GM19193 (cell line): ENCODE data around the gene AKAIN1.

ENCODE experiments used
- POLR2A ChIP-seq: IDR thresholded peaks from 4 replicates; pipeline ENCODE4 v1.6.1; 2011; ENCODE audit not compliant: insufficient read depth, insufficient read length; ENCODE audit errors: extremely low read depth

Gene AKAIN1

DNA sequence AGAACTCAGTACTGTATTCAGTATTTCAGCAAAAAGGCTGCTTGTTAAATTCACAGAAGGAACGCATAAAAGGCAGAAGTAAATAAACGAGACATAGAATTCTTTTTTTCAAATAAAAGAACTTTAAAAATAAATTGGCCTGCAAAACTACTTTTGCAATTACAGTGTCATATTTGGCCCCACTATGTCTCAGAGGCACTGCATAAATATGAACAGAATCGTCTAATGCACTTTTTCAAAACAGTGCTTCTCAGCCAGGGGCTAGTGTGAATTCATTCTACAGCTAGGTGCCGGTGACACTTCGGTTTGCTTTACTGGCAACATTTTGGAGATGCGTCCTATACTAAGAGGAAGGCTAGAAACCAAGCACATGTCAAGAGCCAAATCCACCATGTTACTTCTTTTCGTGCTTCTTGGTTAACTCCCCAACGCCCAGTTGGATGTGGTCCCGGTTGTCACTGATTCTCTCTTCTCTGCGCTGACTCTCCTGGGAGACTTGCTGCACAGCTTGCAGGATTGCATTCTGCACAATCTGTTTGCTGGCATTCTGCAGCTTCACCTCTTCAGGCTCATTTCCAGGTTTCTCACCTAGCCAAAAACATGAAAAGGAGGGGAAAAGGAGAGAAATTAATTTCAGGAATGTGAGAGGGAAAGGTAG is 51.8 kb downstream of the AKAIN1 start:
- TF ChIP-seq POLR2A, result no peak

DNA sequence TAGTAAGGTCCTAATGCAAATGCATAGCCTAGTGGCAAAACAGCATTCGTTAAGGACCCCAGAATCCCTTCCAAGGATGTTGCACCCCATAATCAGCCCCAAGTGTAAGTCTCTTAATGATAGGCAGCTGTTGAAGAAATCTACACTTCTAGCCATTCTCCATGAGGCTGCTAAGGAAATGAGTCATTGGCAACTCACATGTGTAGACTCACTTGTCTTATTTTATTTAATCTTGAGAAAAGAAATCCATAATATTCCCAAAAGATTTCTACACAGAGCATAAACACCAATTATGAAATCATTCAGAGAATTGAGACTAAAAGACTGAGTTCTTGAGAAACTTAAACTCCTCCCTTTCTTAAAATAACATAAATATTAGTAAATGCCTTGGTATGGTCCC is 52.4 kb downstream of the AKAIN1 start:
- no peak for TF ChIP-seq POLR2A

DNA sequence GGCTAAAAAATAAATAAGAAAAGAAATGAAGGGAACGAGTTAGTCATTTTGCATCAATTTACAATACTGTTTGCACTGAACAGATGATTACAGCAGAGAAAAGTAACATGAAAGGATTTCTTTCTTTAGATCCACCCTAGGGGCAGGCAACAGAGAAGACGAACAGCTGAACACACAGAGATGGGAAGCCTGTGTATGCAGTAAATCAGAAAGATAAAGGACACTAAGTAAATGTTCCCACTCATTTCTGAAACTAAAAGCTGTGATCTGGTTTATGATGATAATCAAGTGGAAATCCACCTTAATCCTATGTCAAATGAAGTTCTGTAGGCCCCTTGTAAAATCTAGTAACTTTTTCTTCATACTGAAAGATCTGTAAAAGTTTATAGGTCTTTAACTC is 54.2 kb downstream of the AKAIN1 start:
- TF ChIP-seq POLR2A, result no peak

DNA sequence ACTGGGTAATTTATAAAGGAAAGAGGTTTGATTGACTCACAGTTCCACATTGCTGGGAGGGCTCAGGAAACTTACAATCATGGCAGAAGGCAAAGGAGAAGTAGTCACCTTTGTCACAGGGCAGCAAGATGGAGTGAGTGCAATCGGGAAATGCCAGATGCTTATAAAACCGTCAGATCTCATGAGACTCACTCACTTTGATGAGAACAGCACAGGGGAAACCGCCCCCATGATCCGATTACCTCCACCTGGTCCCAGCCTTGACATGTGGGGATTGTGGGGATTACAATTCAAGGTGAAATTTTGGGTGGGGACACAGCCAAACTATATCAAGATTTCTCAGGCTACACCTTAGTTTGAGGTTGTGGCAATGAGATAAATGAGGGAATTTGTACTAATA is 54.9 kb downstream of the AKAIN1 start:
- TF ChIP-seq POLR2A, result no peak

DNA sequence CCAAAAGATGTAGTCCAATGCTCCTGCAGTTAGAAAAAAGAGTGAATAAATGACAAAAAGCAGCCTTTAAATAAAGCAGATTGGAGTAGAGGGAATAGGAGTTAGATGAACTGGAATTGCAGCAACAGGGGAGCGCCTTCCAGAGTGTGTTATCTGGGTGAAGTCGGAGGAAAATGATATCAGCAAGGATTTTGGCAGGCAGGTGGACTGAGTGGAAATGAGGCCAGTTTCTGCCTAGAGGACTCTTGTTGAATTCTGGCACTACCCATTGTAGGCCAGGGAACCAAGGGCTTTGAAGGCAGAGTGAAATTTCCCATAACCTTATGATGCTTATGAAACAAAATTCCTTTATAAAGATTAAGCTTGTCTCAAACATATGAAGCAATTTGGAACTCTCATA is 59.8 kb downstream of the AKAIN1 start:
- TF ChIP-seq POLR2A, result no peak

DNA sequence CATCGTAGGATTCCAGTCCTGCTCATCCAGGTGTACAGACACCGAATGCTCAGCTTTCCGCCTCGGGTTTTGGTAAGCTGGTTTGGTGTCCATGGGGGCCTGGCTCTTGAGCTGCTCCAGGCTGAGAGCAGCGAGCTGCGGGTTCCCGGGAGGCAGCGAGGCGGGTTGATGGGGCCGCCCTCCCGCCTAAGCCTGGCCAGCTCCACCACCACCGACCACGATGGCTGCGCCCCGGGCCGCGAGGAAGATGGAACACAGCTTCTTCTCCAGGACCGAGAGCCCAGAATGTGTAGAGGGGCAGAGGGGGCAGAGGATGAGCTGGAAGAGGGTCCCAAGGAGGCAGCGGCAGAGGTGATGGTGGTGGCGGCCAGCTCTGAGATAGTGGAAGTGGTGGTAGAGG is 64.1 kb downstream of the AKAIN1 start:
- TF ChIP-seq POLR2A, result no peak

DNA sequence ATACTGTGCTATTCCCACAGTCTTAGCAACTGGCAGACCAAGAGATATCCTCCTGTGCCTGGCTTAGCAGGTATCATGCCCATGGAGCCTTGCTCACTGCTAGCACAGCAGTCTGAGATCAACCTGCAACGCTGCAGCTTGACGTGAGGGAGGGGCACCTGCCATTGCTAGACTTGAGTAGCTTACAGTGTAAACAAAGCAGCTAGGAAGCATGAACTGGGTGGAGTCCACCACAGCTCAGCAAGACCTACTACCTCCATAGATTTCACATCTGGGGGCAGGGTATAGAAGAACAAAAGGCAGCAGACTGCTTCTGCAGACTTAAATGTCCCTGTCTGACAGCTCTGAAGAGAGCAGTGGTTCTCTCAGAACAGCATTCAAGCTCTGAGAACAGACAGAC is 74.8 kb downstream of the AKAIN1 start:
- no peak for TF ChIP-seq POLR2A

DNA sequence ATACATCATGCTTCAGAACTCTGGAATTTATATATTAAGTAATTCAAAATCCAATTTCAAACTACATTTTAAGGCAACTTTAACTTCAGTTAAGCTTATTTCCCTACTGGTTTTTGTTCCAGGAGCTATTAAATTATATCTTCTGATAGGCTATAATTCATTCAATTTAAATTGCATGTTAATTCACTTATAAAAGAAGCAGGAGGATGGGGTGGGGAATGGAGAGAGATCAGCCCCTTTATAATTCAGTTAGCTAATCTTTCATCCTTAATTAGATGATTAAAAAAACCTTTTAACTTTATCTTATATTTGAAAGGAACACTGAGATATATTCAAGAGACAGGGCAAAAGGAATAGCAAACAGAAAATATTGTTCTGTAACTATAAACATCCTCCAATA is 86.8 kb downstream of the AKAIN1 start:
- no peak for TF ChIP-seq POLR2A

DNA sequence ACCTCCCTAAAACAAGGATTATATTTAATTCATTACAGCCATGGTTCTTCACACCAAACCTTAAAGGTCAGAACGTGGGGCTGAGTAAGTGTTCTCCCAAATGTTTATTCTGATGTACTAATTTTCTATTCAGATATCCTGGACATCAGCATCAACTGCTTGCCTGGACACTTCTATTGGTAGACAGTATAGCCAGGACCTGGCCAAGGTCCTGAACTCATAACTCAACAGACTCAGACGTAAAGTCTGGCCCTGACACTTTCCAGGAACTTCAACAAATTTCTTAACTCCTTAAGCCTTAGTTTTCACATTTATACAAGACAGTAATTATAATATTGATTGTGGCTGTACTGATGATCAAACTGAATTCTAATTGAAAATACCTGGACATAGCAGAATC is 89.1 kb downstream of the AKAIN1 start:
- no peak for TF ChIP-seq POLR2A

DNA sequence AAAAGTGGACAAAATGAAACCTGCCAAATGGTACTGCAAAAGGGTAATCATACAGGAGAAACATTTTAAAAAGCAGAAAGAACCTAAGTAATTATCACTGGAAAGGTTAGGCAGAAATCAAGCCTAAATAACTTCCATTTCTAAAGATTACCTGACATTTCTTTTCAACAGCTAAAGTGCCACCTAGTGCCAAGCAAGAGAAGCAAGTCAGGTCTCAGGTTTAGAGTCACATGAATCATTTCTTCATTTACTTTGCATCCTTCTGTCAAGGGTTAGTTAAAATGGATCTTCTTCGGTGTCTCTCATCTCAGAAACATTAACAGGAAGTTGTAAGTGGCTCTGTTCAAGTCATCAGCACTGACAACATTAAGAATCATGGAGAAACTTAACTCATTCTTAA is 90.3 kb downstream of the AKAIN1 start:
- TF ChIP-seq POLR2A, result no peak

DNA sequence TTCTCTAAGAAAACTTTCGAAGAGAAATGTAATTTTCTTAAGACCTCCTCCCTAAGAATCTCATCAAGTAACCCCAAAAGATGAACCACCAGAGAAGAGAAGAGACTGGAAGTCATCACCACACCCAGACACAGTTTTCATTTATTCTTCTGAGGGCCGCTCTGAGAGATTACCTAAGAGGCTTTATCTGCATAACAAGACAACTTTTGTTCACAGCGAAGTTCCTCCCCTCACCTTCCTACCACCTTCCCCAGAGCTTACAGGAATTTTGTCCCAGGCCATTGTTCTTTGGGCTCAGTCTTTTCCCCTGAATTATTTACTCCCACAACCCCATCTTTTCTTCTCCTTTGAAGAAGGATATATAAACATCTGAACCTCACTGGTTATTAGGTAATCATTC is 92.8 kb downstream of the AKAIN1 start:
- TF ChIP-seq POLR2A, result no peak

DNA sequence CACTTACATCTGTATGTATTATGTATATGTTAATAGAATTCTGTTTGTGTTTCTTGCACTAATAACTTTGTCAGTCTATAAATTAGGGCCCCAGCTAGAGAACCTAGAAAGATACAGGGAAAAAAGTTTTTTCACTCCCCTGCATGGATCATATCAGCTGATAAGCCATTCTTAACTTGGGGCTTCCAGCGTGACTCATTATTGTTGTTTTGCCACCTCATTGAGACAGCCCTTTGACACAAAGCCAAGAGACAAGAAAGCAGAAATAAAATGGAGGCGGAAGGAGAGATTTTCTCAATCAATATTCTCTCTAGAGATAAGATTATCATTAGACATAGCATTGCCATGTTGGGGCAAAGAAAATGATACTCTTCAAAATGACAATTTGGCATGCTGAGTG is 93.4 kb downstream of the AKAIN1 start:
- no peak for TF ChIP-seq POLR2A

DNA sequence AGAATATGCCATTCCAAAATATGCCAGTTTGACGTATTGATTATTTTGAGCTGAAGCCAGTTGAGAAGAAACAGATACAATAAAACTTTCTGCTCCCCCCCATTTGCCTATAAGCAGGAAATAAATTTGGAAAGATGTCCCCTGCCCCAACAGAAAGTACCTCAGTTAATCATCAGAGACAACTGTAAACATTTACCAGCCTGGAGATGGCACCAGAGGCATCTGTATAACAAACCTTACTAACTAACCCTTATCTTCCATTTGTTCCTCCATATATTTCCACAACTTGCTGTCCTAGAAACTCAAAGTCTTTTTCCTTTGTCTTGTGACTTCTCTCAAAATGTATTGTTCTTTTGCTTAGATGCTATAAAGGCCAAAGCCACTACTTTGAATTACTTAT is 93.8 kb downstream of the AKAIN1 start:
- TF ChIP-seq POLR2A, result no peak

DNA sequence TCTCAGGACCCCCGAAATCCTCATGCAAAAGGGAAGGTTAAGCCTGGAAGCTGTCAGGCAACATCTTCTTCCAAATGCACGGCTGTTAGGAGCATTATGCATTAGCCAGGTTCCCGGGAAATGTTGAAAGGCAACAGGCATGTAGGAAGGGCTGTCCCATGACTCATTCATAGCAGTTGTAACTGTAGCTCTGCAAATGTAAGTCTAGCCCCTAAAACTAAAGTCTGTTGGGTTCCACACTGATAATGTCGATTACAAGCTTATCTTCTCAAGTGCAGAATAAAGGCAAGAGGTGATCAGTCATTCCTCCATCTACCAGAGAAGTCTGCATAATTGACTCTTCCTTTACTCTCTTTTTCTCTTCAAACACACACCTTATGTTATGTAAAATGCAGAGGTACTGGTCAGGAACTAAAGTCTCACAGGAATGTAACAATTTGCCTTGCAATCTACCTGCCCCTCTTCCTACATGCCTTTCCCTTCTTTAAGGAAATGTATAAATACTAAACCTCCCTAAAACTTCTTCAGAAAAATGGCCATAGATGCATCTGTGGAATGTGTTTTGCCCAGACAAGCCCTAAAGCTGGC is 99.8 kb downstream of the AKAIN1 start:
- no peak for TF ChIP-seq POLR2A

DNA sequence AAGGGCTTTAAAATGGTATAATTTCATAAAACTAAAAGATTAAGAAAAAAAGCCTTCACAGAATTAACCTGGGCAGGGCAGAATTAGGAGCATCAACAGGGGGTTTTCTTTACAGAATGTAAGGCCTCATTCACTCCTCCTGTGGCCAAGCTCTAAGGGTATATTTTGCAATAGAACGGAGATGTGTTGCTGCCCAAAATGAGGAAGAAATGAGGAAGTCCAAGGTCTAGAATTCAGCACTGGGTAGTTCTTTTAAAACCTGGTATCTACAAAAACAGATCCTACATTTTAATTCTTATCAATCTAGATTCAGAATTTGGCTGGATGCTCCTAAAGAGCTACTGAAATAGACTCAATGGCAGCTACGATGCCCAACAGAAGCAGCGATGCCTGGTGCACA is 101.8 kb downstream of the AKAIN1 start:
- no peak for TF ChIP-seq POLR2A

DNA sequence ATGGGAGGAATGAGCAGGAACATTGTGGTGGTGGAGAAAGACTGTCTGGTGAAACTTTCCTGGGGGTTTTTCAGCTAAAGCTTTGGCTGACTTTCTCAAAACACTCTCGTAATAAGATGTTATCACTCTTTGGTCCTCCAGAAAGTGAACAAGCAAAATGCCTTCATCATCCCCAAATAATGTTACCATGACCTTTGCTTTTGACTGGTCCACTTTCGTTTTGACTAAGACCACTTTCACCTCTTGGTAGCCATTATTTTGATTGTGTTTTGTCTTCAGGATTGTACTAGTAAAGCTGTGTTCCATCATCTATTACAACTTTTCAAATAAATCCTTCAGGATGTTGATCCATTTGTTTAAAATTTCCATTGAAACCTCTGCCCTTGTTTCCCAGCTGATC is 103.2 kb downstream of the AKAIN1 start:
- TF ChIP-seq POLR2A, result no peak
